NCI-H2227 (cell line): ENCODE data around the gene HLA-A.

Source experiments
- DNase-seq: peaks from one replicate; lab custom pipeline; 2025; ENCODE audit not compliant: unreplicated experiment; lab: John Stamatoyannopoulos, UW

The HLA-A gene

GRCh38 chr6:29933955-29934354 is 8.4 kb upstream of the HLA-A start:
- DNase-seq = no peak

- DNase-seq = no peak
Observed at GRCh38 chr6:29935273-29935955, 6.9 kb upstream of the HLA-A start.

- no peak for DNase-seq
Observed at GRCh38 chr6:29938746-29939508, 3.4 kb upstream of the HLA-A start.

- DNase-seq = no peak
Observed at GRCh38 chr6:29941016-29941415, 1.3 kb upstream of the HLA-A start.

- no peak for DNase-seq
Observed at GRCh38 chr6:29941471-29941870, 861 bp upstream of the HLA-A start.

GRCh38 chr6:29941916-29942274 is 437 bp upstream of the HLA-A start:
- no peak for DNase-seq

- DNase-seq = no peak
Observed at GRCh38 chr6:29943053-29943966, 978 bp downstream of the HLA-A start.

GRCh38 chr6:29945281-29945820 is 3.0 kb downstream of the HLA-A start:
- no peak for DNase-seq

GRCh38 chr6:29946223-29947076 is 4.1 kb downstream of the HLA-A start:
- no peak for DNase-seq

- no peak for DNase-seq
Observed at GRCh38 chr6:29947077-29947980, 5.0 kb downstream of the HLA-A start.

GRCh38 chr6:29948277-29948676 is 5.9 kb downstream of the HLA-A start:
- no peak for DNase-seq

- no peak for DNase-seq
Observed at GRCh38 chr6:29949934-29950333, 7.6 kb downstream of the HLA-A start.

GRCh38 chr6:29951882-29952281 is 9.6 kb downstream of the HLA-A start:
- DNase-seq = no peak

- no peak for DNase-seq
Observed at GRCh38 chr6:29953001-29953441, 10.7 kb downstream of the HLA-A start.

- no peak for DNase-seq
Observed at GRCh38 chr6:29953686-29954085, 11.4 kb downstream of the HLA-A start.

GRCh38 chr6:29954272-29954671 is 11.9 kb downstream of the HLA-A start:
- no peak for DNase-seq

- DNase-seq = no peak
Observed at GRCh38 chr6:29955783-29956182, 13.5 kb downstream of the HLA-A start.

GRCh38 chr6:29956518-29956917 is 14.2 kb downstream of the HLA-A start:
- no peak for DNase-seq

- DNase-seq = no peak
Observed at GRCh38 chr6:29958046-29958445, 15.7 kb downstream of the HLA-A start.
